ENCODE data around the gene BMP6.

The BMP6 gene

GRCh38 chr6:7737867-7738266 is 12.0 kb downstream of the BMP6 start:
- no peak for DNase-seq (ENCODE audit: extremely low read depth, low read depth)
- no peak overlapping the region for H3K4me3 ChIP-seq (replicated peaks; ENCODE audit: low read depth, low read length)
- no peak for TF ChIP-seq CTCF (IDR thresholded peaks at IDR 0.05; ENCODE audit: low read depth, low read length, missing control alignments)

- H3K4me3 ChIP-seq (replicated peaks; ENCODE audit: low read depth, low read length), result no peak overlapping the region
- no peak for DNase-seq (ENCODE audit: extremely low read depth, low read depth)
- TF ChIP-seq CTCF (IDR thresholded peaks at IDR 0.05; ENCODE audit: low read depth, low read length, missing control alignments), result no peak
These were observed 16.4 kb downstream of the BMP6 start for GRCh38 chr6:7742223-7742785.

- H3K4me3 ChIP-seq (replicated peaks; ENCODE audit: low read depth, low read length), result no peak overlapping the region
- DNase-seq (ENCODE audit: extremely low read depth, low read depth), result no peak
- TF ChIP-seq CTCF (IDR thresholded peaks at IDR 0.05; ENCODE audit: low read depth, low read length, missing control alignments), result no peak
These were observed 20.0 kb downstream of the BMP6 start for GRCh38 chr6:7745942-7746341.

- TF ChIP-seq CTCF (IDR thresholded peaks at IDR 0.05; ENCODE audit: low read depth, low read length, missing control alignments), result no peak
These were observed 21.1 kb downstream of the BMP6 start for GRCh38 chr6:7747016-7747415.

GRCh38 chr6:7747433-7747832 is 21.5 kb downstream of the BMP6 start:
- no peak for DNase-seq (ENCODE audit: extremely low read depth, low read depth)
- H3K4me3 ChIP-seq (replicated peaks; ENCODE audit: low read depth, low read length), result no peak overlapping the region
- no peak for TF ChIP-seq CTCF (IDR thresholded peaks at IDR 0.05; ENCODE audit: low read depth, low read length, missing control alignments)

More at GRCh38 chr6:7747016-7747415, 21.1 kb downstream of the BMP6 start:
- H3K4me3 ChIP-seq (replicated peaks; ENCODE audit: low read depth, low read length), result no peak overlapping the region
- no peak for DNase-seq (ENCODE audit: extremely low read depth, low read depth)

GRCh38 chr6:7747901-7748504 is 22.1 kb downstream of the BMP6 start:
- no peak for DNase-seq (ENCODE audit: extremely low read depth, low read depth)

More at GRCh38 chr6:7747901-7748504, 22.1 kb downstream of the BMP6 start:
- TF ChIP-seq CTCF (IDR thresholded peaks at IDR 0.05; ENCODE audit: low read depth, low read length, missing control alignments), result no peak
- no peak overlapping the region for H3K4me3 ChIP-seq (replicated peaks; ENCODE audit: low read depth, low read length)
